ENCODE results near the gene HMMR. TPM values are rescaled to one million over a fixed set of nuclear protein-coding genes. Genes with fewer than 3 reads are reported as not detected.

Gene HMMR
- total and polyA plus RNA-seq, 2 experiments from 2014 or later: 77.9 to 163 TPM

- H3K4me3 ChIP-seq: no peak overlapping the region
- H3K27ac ChIP-seq (ENCODE audit: low read depth): no peak overlapping the region
- Mint-ChIP-seq H3K27me3 (ENCODE audit: insufficient read depth, low read depth, poor library complexity) (no peaks in the 10 kb centered on the region), H3K27ac (no peak overlapping the region), H3K4me3 (no peak overlapping the region), H3K9me3 (no peaks in the 10 kb centered on the region), H3K4me1 (no peaks in the 10 kb centered on the region), H3K36me3 (ENCODE audit: low read depth) (peaks cover 14% of the 10 kb centered on the region)
- TF ChIP-seq, protein P1, sequence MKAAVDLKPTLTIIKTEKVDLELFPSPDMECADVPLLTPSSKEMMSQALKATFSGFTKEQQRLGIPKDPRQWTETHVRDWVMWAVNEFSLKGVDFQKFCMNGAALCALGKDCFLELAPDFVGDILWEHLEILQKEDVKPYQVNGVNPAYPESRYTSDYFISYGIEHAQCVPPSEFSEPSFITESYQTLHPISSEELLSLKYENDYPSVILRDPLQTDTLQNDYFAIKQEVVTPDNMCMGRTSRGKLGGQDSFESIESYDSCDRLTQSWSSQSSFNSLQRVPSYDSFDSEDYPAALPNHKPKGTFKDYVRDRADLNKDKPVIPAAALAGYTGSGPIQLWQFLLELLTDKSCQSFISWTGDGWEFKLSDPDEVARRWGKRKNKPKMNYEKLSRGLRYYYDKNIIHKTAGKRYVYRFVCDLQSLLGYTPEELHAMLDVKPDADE (IDR thresholded peaks at IDR 0.05): no peak
- no peak for TF ChIP-seq CTCF (conservative IDR thresholded peaks at IDR 0.05; ENCODE audit: low read depth in 2 of 2)
- TF ChIP-seq EZH2 (IDR thresholded peaks at IDR 0.05; ENCODE audit: low read depth, unreplicated experiment): no peak
- no peak for TF ChIP-seq ZNF114 (CRISPR knock-in tag; IDR thresholded peaks at IDR 0.05)
- TF ChIP-seq POLR2AphosphoS5 (IDR thresholded peaks at IDR 0.05; ENCODE audit: low read depth): no peak
- no peak for TF ChIP-seq STAT1 (IDR thresholded peaks at IDR 0.05; ENCODE audit: unreplicated experiment)
- no peak for TF ChIP-seq EZH2phosphoT487 (IDR thresholded peaks at IDR 0.05; ENCODE audit: unreplicated experiment)
- TF ChIP-seq ZNF462 (CRISPR knock-in tag; IDR thresholded peaks at IDR 0.05): no peak
- TF ChIP-seq JUNB (IDR thresholded peaks at IDR 0.05; ENCODE audit: unreplicated experiment): no peak
- no peak for TF ChIP-seq NANOG (IDR thresholded peaks at IDR 0.05; ENCODE audit: borderline replicate concordance)
- TF ChIP-seq ZNF331 (CRISPR knock-in tag; IDR thresholded peaks at IDR 0.05; ENCODE audit: low read depth): no peak
- H3K36me3 ChIP-seq (ENCODE audit: insufficient read depth): peaks cover 16% of the 10 kb centered on the region
- ATAC-seq (no peak), DNase-seq (ENCODE audit: low spot score) (no peak)
- H3K9me2 ChIP-seq (ENCODE audit: insufficient read depth): no peaks in the 10 kb centered on the region
- H3K4me1 ChIP-seq (ENCODE audit: insufficient read depth): no peaks in the 10 kb centered on the region
- H3K4me2 ChIP-seq: no peak overlapping the region
- no peaks in the 10 kb centered on the region for H3K79me2 ChIP-seq (replicated peaks; ENCODE audit: insufficient read depth)
- no peaks in the 10 kb centered on the region for H4K20me1 ChIP-seq (replicated peaks; ENCODE audit: insufficient read depth)
- no peak overlapping the region for H2AFZ ChIP-seq
- no peaks in the 10 kb centered on the region for H3K27me3 ChIP-seq (ENCODE audit: insufficient read depth)
- no peaks in the 10 kb centered on the region for H3F3A ChIP-seq (replicated peaks; ENCODE audit: low read depth)
Observed at GRCh38 chr5:163496286-163496685, 35.9 kb downstream of the HMMR start.

All from GM23338 (cell line).